ENCODE data around the gene STON2. TPM values are rescaled to one million over a fixed set of nuclear protein-coding genes. Genes with fewer than 3 reads are reported as not detected.

The STON2 gene
- total RNA-seq, 2 experiments from 2014 or later: not detected

DNA sequence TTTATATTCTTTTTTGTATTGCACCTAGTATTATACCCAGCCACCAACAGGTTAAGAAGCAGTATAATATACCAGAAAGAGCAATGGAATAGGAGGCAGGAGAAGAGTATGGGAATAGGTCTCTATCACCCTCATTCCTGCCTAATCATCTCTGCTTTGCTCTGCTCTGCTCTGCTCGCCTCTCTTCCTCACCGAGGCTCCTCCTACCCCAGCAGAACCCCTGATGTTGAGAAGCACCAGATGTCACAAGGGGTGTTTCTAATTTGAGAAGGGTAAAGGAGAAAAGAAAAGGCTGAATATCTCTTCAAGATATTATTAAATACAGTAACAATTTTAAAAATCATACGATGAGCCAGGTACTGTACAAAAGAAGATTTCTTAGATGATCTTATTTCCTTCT, 89.0 kb downstream of the STON2 start:
- no peaks in the 10 kb centered on the region for H3K36me3 Mint-ChIP-seq (ENCODE audit: low read depth)
- TF ChIP-seq, protein P1, sequence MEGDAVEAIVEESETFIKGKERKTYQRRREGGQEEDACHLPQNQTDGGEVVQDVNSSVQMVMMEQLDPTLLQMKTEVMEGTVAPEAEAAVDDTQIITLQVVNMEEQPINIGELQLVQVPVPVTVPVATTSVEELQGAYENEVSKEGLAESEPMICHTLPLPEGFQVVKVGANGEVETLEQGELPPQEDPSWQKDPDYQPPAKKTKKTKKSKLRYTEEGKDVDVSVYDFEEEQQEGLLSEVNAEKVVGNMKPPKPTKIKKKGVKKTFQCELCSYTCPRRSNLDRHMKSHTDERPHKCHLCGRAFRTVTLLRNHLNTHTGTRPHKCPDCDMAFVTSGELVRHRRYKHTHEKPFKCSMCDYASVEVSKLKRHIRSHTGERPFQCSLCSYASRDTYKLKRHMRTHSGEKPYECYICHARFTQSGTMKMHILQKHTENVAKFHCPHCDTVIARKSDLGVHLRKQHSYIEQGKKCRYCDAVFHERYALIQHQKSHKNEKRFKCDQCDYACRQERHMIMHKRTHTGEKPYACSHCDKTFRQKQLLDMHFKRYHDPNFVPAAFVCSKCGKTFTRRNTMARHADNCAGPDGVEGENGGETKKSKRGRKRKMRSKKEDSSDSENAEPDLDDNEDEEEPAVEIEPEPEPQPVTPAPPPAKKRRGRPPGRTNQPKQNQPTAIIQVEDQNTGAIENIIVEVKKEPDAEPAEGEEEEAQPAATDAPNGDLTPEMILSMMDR (IDR thresholded peaks at IDR 0.05): no peak
- no peaks in the 10 kb centered on the region for H3K27me3 ChIP-seq (ENCODE audit: control insufficient read depth in 1 of 2, insufficient read depth in 2 of 2, low read length in 2 of 2)
- H3K4me1 ChIP-seq (ENCODE audit: insufficient read depth, low read length): no peaks in the 10 kb centered on the region
- no peaks in the 10 kb centered on the region for H3K36me3 ChIP-seq (ENCODE audit: insufficient read depth, low read length)
- H3K27ac ChIP-seq (ENCODE audit: low read depth in 1 of 2, low read length in 2 of 2): no peak overlapping the region
- intact Hi-C loops (cut with DNase I, micrococcal nuclease): no loop called here
- POLR2A ChIA-PET: no interaction called here
- no peak overlapping the region for H3K27ac Mint-ChIP-seq
- H3K9me3 ChIP-seq (ENCODE audit: control insufficient read depth in 1 of 2, insufficient read depth in 1 of 2, low read length in 2 of 2): no peaks in the 10 kb centered on the region
- DNase-seq: no peak
- no peak for ATAC-seq (ENCODE audit: poor library complexity)
- H3K4me3 ChIP-seq (ENCODE audit: low read length): no peak overlapping the region
- H3K27me3 Mint-ChIP-seq: peaks cover 7% of the 10 kb centered on the region
- H3K4me3 Mint-ChIP-seq: no peak overlapping the region
- no peaks in the 10 kb centered on the region for H3K9me3 Mint-ChIP-seq
- CTCF ChIA-PET: no interaction called here
- no peaks in the 10 kb centered on the region for H3K4me1 Mint-ChIP-seq (ENCODE audit: low read depth)

DNA sequence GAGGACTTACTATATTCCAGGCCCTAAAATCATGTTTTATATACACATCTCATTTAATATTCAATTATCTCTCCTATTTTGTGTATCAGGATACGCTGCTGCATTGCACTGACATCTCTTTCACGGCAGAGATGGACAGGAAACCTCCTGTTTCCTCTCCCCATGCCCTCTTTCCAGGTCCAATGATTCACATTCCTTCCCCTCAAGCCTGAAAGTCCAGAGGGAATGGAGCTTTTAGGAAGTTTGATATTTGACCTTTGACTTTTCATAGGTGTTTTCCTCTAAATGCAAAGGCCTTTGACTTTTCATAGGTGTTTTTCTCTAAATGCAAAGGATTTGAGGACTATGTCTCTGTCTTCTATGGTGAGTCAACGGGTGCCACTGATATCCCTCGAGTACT, 89.5 kb downstream of the STON2 start:
- H3K27me3 ChIP-seq (ENCODE audit: control insufficient read depth in 1 of 2, insufficient read depth in 2 of 2, low read length in 2 of 2): no peaks in the 10 kb centered on the region
- DNase-seq: no peak
- Mint-ChIP-seq H3K4me3 (no peak overlapping the region), H3K4me1 (ENCODE audit: low read depth) (no peaks in the 10 kb centered on the region), H3K27me3 (peaks cover 7% of the 10 kb centered on the region), H3K9me3 (no peaks in the 10 kb centered on the region), H3K36me3 (ENCODE audit: low read depth) (no peaks in the 10 kb centered on the region), H3K27ac (no peak overlapping the region)
- CTCF ChIA-PET: no interaction called here
- POLR2A ChIA-PET: no interaction called here
- TF ChIP-seq, protein P1 (IDR thresholded peaks at IDR 0.05): no peak
- H3K27ac ChIP-seq (ENCODE audit: low read depth in 1 of 2, low read length in 2 of 2): no peak overlapping the region
- no peak for ATAC-seq (ENCODE audit: poor library complexity)
- H3K36me3 ChIP-seq (ENCODE audit: insufficient read depth, low read length): no peaks in the 10 kb centered on the region
- H3K4me3 ChIP-seq (ENCODE audit: low read length): no peak overlapping the region
- H3K9me3 ChIP-seq (ENCODE audit: control insufficient read depth in 1 of 2, insufficient read depth in 1 of 2, low read length in 2 of 2): no peaks in the 10 kb centered on the region
- intact Hi-C loops (cut with DNase I, micrococcal nuclease): no loop called here
- H3K4me1 ChIP-seq (ENCODE audit: insufficient read depth, low read length): no peaks in the 10 kb centered on the region

DNA sequence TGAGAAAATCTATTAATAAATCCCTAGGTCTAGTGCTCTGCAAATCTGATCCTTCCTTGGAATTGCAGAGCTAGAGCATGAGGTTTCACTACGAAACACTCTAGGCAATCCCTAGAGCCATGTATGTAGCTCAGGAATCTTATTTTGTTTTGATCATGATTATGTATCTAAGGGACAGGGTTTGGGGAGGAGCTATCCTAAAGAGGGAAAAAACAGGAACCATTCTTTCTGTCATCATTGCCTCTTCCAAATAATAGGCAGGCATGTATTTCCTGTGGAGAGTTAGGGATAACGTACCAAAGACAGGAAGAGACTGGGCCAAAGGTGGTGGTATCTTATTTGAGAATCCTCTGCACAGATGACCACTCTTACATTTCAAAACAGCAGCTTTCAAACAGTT, 90.6 kb downstream of the STON2 start:
- POLR2A ChIA-PET: no interaction called here
- Histone ChIP-seq H3K4me3 (ENCODE audit: low read length) (no peak overlapping the region), H3K27ac (ENCODE audit: low read depth in 1 of 2, low read length in 2 of 2) (no peak overlapping the region), H3K4me1 (ENCODE audit: insufficient read depth, low read length) (no peaks in the 10 kb centered on the region), H3K27me3 (ENCODE audit: control insufficient read depth in 1 of 2, insufficient read depth in 2 of 2, low read length in 2 of 2) (no peaks in the 10 kb centered on the region), H3K36me3 (ENCODE audit: insufficient read depth, low read length) (no peaks in the 10 kb centered on the region), H3K9me3 (ENCODE audit: control insufficient read depth in 1 of 2, insufficient read depth in 1 of 2, low read length in 2 of 2) (no peaks in the 10 kb centered on the region)
- Mint-ChIP-seq H3K27ac (no peak overlapping the region), H3K27me3 (peaks cover 7% of the 10 kb centered on the region), H3K4me3 (no peak overlapping the region), H3K36me3 (ENCODE audit: low read depth) (no peaks in the 10 kb centered on the region), H3K4me1 (ENCODE audit: low read depth) (no peaks in the 10 kb centered on the region), H3K9me3 (no peaks in the 10 kb centered on the region)
- DNase-seq (no peak), ATAC-seq (ENCODE audit: poor library complexity) (no peak)
- CTCF ChIA-PET: no interaction called here
- TF ChIP-seq, protein P1 (IDR thresholded peaks at IDR 0.05): no peak
- intact Hi-C loops (cut with DNase I, micrococcal nuclease): no loop called here
